GM18507 (cell line): ENCODE data around the gene SYNGR3.
"Not testable (repeated sequence)": the region's sequence is repeated elsewhere in the genome, so short reads cannot be mapped to it uniquely, and the experiment has no call there.

Experiments
- DNase-seq: peaks from one replicate; pipeline ENCODE4 v3.0.0; 2011; ENCODE audit warnings: low read depth; ENCODE audit not compliant: insufficient read length; ENCODE audit errors: extremely low spot score
- FAIRE-seq: peaks from 2 replicates; lab custom pipeline; 2011; peaks lifted over from hg19 to GRCh38; lab: Jason Lieb, UNC

The SYNGR3 gene

GRCh38 chr16:2004795-2005517, 15.2 kb downstream of the SYNGR3 start:
- DNase-seq (no peak), FAIRE-seq (no peak)

GRCh38 chr16:2005646-2006045, 15.9 kb downstream of the SYNGR3 start:
- DNase-seq (no peak), FAIRE-seq (no peak)

DNA sequence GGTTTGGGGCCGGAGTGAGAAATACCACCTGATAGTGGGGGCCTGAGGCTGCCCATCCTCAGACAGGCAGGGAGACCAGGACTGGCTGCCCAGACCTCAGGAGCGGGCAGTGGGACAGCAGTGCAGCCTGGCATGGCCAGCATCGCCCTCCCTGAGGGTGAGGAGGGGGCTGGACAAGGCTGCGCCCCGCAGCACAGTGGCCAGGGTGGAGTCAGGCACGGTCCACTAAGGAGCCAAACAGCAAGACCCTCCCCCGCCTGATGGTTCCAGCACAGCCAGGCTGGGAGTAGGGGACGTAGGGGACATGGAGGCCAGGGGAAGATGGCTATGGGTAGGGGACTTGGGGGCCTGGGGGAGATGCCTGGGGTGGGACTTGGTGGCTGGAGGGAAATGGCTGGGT, 16.5 kb downstream of the SYNGR3 start:
- no peak for DNase-seq
- no peak for FAIRE-seq

DNA sequence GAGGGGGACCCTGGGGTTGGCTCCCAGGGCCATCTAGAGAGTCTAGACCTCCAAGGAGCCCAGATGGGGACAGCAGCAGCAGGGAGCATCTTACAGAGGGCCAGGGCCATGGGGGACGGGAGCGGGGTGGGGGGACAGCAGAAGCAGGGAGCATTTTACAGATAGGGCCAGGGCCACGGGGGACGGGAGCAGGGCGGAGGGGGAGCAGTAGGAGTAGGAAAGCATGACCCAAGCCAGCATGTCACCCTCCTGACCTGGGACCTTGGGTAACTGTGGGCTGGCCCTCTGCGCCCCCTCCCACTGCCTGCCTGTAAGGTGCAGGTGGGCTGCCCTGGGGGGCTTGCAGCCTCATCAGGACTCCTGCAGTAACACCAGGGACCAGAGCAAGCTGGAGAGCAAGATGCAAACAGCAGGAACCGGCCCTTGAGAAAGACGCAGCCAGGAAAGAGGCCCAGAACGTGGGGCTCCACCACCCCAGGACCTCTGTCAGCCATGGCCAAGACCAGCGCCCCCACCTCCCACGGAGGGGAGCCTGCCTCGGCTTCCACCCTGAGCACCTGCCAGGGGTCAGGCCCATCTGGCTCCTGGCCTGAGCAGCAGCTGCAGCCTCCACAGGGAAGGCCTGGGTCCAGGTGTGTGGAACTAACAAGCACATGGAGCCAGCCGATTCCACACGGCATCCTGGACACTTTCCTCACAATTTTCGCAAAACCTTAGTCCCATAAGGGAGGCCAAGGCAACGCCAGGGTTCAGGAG, 17.5 kb downstream of the SYNGR3 start:
- no peak for FAIRE-seq
- DNase-seq, result no peak

- FAIRE-seq, result no peak
- no peak for DNase-seq
These were observed 18.3 kb downstream of the SYNGR3 start for GRCh38 chr16:2008009-2008526.

DNA sequence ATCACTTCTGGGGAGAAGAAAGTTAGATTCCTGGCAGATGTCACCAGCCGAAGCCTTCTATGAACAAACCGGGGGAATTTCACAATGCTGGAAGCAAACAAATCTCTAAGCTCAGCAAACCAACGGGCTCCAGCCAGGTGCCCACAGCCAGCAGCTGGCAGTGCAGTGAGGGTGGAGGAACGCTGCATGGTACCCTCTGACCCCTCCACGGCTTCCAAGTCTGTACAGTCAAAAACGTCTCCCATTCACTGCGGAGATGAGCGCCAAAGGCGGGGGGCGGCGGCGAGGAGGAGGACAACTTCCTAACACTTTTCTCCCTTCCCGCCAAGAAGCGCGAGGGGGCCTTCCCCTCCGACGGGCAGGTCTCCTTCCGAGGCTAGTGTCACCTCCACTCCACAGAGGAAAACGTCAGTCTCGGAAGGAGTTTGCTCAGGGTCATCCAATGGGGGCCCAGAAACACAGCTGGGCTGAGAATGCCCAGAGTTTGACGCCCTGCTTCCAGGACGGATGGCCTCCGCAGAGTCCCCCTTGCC, 18.9 kb downstream of the SYNGR3 start:
- DNase-seq, result no peak
- no peak for FAIRE-seq

DNA sequence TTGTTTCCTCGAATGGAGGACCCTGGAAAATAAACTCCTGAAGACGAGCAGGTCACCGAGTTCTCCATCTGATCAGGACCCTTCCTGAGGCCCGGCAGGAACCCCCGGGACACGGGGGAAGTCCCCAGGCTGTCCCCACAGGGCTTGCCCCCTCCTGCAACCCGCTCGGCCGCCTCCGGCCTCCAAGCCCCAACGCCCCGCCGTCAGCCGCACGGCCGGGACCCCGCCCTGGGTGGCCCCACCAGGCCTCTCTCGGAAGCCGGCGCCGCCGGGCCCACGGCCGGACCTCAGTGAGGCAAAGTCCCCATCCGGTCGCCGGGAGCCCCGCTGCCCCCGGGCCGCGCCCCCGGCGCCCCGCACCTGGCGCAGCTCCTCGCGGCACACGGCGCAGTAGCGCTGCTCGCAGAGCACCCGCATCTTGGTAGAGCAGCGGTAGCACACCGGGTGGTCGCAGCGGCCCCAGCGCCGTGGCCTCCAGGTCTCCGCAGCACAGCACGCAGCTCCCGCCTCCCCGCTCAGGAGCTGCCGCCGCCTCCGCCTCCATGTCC, 19.5 kb downstream of the SYNGR3 start:
- no peak for DNase-seq
- FAIRE-seq, result no peak

DNA sequence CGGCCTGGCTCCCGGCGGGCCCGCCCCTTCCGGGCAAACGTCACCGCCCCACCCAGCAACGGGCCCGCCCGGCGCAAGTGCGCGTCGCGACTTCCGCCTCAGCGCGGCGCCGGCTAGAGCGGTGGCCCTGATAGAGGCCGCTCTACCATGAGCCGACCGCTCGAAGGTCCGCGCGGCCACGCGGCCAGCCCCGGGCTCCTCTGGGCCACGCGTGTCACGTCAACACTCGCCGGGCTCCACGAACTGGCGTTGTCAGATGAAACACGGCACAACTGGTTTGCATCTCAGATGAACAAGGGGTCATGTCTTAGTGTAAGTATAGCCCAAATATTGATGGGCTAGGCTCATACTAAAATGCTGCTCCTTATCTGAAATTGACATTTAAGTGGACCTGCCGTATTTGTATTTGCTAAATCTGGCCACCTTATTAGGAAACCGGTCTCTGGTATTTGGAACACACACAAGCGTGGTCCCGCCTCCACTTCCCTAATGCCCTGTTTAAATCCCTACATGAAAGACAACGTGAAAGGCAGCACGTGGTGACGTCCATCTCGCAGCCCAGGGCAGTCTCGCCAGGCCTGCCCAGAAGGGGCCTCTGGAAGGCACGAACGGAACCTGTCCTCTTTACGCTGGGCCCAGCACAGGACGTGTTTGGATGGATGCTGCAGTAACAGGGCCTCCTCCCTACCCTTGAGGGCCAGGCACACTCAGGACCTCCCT, 20.2 kb downstream of the SYNGR3 start, which contains the start of gene ZNF598:
TSS of gene ZNF598 (minus strand) at position 31 of the 720 bp plus-strand sequence.
- DNase-seq (peak; percentile 96), FAIRE-seq (peak; percentile 80)

DNA sequence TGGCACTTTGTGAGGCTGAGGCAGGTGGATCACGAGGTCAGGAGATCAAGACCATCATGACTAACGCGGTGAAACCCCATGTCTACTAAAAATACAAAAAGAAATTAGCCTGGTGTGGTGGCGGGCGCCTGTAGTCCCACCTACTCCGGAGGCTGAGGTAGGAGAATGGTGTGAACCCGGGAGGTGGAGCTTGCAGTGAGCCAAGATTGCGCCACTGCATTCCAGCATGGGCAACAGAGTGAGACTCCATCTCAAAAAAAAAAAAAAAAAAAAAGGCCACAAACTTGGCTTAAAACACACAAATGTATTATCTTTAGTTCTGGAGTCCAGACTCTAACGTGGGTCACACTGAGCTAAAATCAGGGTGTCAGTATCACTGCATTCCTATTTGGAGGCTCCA, 22.0 kb downstream of the SYNGR3 start:
- not testable (repeated sequence) for FAIRE-seq, DNase-seq

DNA sequence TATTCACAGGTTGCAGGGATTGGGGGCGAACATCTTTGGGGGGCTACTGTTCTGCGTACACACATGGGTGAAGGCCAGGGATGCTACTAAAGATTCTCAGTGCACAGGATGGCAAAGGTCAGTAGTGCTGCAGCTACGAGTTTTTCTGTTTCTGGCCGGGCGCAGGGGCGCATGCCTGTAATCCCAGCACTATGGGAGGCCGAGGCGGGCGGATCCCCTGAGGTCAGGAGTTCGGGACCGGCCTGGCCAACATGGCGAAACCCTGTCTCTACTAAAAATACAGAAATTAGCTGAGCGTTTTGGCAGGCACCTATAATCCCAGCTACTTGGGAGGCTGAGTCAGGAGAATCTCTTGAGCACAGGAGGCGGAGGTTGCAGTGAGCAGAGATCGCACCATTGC, 23.8 kb downstream of the SYNGR3 start:
- DNase-seq, result no peak
- no peak for FAIRE-seq

DNA sequence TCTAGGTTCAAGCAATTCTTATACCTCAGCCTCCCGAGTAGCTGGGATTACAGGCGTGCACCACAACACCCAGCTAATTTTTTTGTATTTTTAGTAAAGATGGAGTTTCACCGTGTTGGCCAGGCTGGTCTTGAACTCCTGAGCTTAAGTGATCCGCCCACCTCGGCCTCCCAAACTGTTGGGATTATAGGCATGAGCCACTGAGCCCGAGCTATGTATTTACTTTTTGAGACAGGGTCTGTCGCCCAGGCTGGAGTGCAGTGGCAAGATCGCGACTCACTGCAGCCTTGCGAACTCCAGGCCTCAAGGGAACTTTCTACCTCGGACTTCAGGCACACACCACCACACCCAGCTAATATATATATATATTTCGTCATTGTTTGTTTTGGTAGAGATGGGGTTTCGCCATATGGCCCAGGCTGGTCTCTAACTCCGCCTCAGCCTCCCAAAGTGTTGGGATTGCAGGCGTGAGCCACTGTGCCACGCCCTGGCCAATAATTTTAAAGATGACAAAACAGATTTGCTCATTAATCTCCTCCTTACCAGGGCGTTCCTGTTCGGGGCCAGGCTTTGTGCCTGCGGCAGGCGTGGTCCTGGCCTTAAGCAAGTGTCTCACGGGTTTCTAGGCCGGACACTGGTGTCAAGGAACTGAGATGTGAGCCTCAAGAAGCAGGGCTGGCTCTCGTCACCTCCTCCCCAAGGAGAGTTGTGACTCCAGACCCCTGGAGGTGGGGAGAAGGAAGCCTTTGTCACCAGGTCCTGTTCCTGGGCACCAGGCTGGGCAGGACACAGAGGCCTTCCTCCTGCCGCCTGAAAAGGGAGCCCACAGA, 25.6 kb downstream of the SYNGR3 start:
- FAIRE-seq, result no peak

GRCh38 chr16:2015947-2016208, 26.1 kb downstream of the SYNGR3 start:
- no peak for FAIRE-seq
- no peak for DNase-seq

More for the DNA sequence above, 25.6 kb downstream of the SYNGR3 start:
- DNase-seq, result no peak

- DNase-seq (no peak), FAIRE-seq (no peak)
These were observed 26.7 kb downstream of the SYNGR3 start for GRCh38 chr16:2016407-2016922.

- DNase-seq (no peak), FAIRE-seq (no peak)
These were observed 29.7 kb downstream of the SYNGR3 start, which contains the start of gene NPW for GRCh38 chr16:2019518-2019920. Gene NPW (plus strand): TSS chr16:2019785.

DNA sequence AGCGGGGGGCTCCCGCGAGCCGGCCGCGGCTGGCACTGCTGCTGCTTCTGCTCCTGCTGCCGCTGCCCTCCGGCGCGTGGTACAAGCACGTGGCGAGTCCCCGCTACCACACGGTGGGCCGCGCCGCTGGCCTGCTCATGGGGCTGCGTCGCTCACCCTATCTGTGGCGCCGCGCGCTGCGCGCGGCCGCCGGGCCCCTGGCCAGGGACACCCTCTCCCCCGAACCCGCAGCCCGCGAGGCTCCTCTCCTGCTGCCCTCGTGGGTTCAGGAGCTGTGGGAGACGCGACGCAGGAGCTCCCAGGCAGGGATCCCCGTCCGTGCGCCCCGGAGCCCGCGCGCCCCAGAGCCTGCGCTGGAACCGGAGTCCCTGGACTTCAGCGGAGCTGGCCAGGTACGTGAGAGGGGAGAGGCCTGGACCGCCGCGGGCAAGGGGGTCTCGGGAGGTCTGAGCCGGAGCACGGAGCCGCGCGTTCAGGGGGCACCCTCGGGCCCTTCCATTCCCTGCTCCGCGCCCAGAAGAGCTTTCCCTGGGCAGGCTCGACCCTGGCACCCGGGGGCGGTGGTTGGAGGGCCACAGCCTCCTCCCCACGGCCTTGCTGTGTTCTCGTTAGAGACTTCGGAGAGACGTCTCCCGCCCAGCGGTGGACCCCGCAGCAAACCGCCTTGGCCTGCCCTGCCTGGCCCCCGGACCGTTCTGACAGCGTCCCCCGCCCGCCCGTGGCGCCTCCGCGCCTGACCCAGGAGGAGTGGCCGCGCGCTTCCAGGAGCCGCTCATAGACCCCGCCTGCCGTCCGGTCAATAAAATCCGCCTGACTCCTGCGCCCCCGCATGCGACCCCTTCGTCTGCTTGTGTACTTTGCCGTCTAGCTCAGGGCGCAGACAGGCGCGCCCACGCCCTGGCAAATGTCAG, 30.4 kb downstream of the SYNGR3 start:
- FAIRE-seq (no peak), DNase-seq (no peak)

DNA sequence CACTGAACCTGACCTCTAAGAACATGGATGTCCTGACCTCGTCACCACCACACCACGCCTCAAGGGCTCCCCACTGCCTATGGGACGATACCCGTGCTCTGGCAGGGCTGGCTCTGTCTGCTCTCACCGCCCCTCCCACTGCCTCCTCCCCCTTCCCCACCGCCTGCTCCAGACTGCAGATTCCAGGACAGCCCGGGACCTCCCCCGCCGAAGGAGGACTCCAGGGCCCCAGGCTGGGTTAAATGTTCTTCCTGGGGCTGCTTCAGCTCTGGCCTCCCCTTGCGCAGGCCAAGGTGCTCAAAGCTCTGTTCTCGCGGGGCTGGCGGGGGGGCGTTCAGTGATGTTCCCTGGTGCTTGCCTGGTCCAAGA, 32.9 kb downstream of the SYNGR3 start:
- no peak for FAIRE-seq
- DNase-seq, result no peak

DNA sequence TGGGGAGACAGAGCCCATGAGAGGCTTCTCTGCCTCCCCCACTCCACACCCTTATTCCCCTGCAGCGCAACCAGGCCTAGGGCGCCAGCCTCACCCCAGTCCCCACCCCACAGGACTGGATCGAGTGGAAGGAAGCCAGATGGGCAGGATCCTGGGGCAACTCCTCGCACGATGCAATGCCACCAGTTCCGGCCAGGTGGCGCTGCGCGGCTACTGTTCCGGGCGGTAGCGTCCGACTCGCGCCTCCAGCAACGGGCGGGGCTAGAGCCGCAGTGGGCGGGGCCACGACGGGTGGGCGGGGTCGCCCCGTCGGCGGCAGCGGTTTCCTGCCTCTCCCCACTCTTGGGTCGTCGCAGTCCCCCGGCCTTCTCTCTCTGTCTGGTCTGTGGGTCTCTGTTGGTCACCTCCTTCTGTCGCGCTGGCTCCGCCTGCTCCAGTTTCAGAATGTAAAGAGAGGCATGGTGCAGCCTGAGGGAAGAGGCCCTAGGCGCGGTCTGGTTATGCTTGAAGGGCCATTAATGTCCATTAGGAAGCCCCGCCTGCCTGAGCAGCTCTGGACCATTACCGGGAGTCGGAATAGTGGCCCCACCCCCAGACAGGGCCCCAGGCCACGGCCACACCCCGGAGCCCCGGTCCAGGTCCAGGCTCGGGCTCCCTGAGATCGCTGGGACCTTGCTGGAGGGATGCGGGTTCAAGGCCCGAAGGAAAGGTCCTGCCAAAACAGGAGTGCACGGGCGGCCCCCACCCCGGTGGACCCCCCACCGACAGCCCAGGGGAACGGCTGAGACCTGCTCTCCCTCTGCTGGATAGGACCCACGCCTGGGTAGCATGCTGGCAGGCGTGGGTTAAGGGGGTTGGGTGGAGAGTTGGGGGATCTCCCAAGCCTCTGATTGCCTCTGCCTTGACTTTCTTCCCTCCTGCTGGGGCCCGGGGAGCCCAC, 33.6 kb downstream of the SYNGR3 start:
- FAIRE-seq, result peak; percentile 95
- DNase-seq, result peak; percentile 97
